Cardiac fibroblast (primary cell): ENCODE results near the gene SLC5A5.
A peak's percentile ranks its signal among the peaks of the same experiment; 100 is the strongest.

Source experiments
- DNase-seq, 2 donors: peaks; one replicate each; pipeline versions ENCODE4 v3.0.0 to v3.0.0-alpha.2; 2010; ENCODE audit warnings: low read depth in 2 of 2
- H3K4me3 ChIP-seq, 2 donors: replicated peaks in 1 of 2; 1 replicate in 1 of 2; 2 replicates in 1 of 2; pipeline ENCODE4 v1.5.1; 2011; ENCODE audit warnings: low read depth in 2 of 2, low read length in 2 of 2, mild to moderate bottlenecking in 2 of 2, moderate library complexity in 1 of 2
- TF ChIP-seq, protein P1 (sequence below): IDR thresholded peaks from one replicate; pipeline ENCODE4 v1.5.1; 2011; ENCODE audit warnings: low read depth, mild to moderate bottlenecking, low read length, inconsistent platforms

Gene SLC5A5

DNA sequence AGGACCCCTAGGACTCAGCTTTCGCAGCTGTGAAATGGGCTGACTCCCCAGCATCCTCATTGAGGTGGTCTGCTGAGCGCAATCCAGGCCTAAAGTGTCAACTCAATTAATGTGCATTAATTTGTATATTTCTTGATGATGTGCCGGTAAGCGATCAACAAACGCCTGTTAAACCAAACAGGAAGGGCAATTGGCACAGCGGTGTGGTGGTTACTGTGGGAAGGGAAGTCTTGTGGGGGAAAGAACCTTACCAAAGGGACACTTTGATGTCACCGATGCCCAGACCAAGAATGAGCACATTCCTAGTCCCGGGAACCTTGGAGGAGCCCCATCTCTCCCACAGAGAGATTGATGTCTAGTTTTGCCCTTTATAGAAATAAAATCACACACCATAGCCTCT is 25.6 kb upstream of the SLC5A5 start:
- no peak for DNase-seq
- H3K4me3 ChIP-seq: no peak overlapping the region
- TF ChIP-seq, protein P1, sequence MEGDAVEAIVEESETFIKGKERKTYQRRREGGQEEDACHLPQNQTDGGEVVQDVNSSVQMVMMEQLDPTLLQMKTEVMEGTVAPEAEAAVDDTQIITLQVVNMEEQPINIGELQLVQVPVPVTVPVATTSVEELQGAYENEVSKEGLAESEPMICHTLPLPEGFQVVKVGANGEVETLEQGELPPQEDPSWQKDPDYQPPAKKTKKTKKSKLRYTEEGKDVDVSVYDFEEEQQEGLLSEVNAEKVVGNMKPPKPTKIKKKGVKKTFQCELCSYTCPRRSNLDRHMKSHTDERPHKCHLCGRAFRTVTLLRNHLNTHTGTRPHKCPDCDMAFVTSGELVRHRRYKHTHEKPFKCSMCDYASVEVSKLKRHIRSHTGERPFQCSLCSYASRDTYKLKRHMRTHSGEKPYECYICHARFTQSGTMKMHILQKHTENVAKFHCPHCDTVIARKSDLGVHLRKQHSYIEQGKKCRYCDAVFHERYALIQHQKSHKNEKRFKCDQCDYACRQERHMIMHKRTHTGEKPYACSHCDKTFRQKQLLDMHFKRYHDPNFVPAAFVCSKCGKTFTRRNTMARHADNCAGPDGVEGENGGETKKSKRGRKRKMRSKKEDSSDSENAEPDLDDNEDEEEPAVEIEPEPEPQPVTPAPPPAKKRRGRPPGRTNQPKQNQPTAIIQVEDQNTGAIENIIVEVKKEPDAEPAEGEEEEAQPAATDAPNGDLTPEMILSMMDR: no peak

DNA sequence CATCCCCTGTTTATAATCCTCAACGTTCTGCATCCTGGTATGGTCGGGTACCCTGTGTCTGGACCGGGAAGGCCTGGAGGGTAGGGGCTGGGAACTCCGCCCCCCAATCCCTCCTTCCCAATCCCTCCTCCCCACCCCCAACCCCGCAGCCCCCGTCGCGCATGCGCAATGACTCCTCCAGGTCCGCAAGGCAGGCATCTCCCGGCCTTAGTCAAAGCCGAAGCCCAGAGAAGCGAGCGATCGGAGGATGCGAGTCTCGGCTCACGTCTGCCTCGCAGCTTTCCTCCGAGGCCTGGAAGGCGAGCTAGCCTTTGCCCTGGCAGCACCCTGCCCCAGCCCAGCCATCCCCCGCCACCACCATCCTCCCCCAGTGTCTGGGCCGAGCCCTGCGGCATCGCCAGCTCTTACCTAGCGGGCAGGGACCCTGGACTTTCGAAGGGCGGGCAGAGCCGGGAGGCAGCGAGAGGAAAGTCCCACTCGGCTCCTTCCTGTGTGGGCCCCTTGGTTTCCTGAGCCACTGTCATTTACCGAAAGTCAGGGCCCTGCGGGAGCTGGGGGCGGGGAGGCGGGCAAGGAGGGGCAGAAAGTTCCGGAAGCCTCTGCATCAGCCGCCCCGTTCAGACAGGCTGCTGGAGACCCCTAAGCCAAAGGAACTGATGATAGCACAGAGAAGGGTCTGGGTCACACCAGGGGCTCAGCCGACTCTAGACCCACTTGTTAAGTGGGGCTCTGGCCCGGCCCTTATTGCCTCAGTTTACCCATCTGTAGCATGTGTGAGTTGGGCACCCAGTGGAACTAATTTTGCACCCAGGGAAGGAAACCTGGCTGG is 24.0 kb upstream of the SLC5A5 start, which contains the start of gene JAK3:
Gene JAK3, minus strand, starts transcription at position 445 of the 829 bp plus-strand sequence. CDS start 3,565 bp downstream, outside the sequence.
- peak; percentile 80 to 87 for DNase-seq
- TF ChIP-seq, protein P1: no peak
- H3K4me3 ChIP-seq: peak within 1 kb of the TSS; percentile 45 to 50

DNA sequence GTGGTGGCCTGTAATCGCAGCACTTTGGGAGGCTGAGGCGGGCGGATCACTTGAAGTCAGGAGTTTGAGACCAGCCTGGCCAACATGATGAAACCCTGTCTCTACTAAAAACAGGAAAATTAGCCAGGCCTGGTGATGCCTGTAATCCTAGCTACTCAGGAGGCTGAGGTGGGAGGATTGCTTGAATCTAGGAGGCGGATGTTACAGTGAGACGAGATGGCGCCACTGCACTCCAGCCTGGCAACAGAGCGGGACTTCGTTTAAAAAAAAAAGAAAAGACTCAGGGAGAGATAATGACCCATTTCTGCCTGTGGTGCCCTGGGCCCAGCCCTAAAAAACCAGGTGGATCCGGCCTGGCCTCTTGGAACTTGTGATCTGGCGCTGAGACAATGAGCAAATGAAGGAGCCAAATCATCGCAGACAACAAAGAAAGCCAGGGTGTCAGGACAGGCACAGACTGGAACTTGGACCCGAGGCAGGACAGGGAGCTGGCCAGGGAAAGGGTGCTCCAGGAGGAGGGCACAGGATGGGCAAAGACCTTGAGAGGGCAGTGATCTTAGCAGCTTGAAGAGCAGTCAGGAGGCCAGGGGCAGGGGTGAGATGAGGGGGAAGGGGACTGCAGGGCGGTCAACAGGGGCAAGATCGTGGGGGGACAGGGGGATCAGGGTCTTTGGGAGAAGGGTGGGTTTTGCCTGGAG is 23.0 kb upstream of the SLC5A5 start:
- DNase-seq: no peak
- H3K4me3 ChIP-seq: no peak overlapping the region
- TF ChIP-seq, protein P1: no peak

DNA sequence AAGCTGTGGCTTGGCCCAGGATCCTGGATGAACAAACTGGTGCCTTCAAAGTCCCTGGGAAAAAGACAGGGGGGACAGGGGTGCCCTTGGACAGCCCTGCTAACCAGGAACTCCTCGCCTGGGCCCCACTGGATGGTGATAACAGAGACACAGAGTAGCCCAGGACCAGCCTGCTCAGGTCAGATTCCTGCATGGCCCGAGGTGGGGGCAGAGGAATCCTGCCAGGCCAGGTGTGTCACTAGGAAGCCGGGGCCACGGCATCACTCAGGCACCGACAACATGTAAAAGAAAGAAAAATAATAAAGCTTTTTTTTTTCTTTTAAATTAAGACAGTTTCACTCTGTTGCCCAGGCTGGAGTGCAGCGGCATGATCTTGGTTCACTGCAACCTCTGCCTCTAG is 17.7 kb upstream of the SLC5A5 start:
- no peak for DNase-seq
- H3K4me3 ChIP-seq: no peak overlapping the region
- TF ChIP-seq, protein P1: no peak

DNA sequence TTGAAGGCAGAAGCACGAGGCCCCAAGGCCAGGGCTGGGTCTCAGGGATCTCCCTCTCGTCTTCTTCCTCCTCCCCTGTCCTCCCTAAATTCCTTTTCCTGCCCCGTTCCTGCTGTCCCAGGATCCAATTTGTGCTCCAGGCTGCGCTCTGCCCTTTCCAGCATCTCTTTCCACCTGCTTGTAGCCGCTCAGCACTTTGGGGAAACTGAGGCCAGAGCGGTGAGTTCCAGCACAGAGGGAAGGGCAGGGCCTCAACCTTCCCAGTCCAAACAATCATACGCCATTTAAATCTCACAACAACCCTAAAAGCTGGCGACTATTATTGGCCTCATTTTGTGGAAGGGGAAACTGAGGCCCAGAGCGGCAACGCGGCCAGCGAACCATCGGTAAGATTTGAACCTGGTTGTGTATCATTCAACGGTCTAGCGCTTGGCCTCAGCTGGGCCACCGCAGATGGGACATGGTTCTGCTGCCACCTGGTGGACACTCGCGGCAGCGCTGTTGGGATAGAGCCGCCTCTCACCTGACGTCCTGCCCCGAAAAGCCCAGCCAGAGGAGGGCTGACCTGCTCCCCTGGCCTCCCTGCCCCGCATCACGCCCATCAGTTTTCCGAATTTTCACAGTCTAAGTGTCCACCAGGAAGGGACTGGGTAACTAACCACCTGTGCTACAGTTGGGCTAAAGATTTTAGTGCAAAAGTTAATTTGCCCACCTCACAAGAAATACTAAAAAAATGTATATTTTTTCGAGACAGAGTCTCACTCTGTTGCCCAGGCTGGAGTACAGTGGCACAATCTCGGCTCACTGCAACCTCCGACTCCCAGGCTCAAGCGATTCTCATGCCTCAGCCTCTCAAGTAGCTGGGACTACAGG is 16.2 kb upstream of the SLC5A5 start:
- TF ChIP-seq, protein P1: peak; percentile 96
- DNase-seq: peak; percentile 76
- no peak overlapping the region for H3K4me3 ChIP-seq

DNA sequence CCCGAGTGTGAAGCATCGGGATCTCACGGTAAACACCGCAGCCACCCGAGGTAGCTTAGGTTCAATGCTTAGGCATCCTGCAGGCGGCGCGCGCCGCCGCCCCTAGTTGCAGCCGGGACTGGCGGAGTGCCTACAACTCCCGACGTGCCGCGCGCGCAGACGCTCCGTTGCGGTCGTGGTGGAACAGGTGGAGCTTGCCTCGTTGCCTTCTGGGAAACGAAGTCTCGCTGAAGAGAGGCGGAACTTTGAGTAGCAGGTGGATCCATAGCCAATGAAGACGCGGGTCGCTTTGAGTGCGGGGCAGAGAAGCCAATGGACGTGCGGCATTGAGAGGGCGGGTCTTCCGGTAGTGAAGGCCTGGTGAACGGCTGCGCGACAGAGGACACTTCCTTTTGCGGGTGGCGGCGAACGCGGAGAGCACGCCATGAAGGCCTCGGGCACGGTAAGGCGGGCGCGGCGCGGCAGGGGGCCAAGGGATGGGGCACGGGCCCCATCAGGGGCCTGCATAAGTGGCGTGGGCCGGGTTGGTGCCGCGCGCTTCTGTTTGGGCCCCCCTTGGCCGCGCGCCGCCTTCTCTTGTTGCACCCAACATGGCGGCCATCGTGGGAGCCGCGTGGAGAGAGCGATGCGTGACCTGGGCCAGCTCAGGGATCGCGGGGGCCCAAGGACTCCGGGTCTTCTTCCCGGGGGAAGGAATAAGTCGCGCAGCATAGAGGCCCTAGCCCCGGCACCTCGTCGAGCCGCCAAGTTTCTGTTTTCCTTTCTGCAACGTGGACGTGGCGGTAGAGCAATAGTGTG is 12.0 kb upstream of the SLC5A5 start, which contains the start of gene RPL18A:
Gene RPL18A, plus strand, starts transcription at position 378 of the 798 bp plus-strand sequence. Its CDS starts 47 bp downstream, at position 425.
- DNase-seq: peak; percentile 100
- H3K4me3 ChIP-seq: peak within 1 kb of the TSS; percentile 78 to 99
- TF ChIP-seq, protein P1: peak; percentile 80
